Measurements from ENCODE around the gene DERA.
"Not testable (repeated sequence)": the region's sequence is repeated elsewhere in the genome, so short reads cannot be mapped to it uniquely, and the experiment has no call there.

Gene DERA

GRCh38 chr12:15910468-15910863, 666 bp upstream of the DERA start:
- DNase-seq, result no peak

GRCh38 chr12:15911931-15912330, 799 bp downstream of the DERA start:
- DNase-seq, result not testable (repeated sequence)

- not testable (repeated sequence) for DNase-seq
These were observed 3.0 kb downstream of the DERA start for GRCh38 chr12:15914131-15914530.

GRCh38 chr12:15918066-15918465, 6.9 kb downstream of the DERA start:
- DNase-seq, result no peak

GRCh38 chr12:15919418-15919817, 8.3 kb downstream of the DERA start:
- DNase-seq, result no peak

- DNase-seq, result no peak
These were observed 13.8 kb downstream of the DERA start for GRCh38 chr12:15924956-15925355.

- DNase-seq, result no peak
These were observed 17.2 kb downstream of the DERA start for GRCh38 chr12:15928346-15928745.

GRCh38 chr12:15928870-15929571, 17.9 kb downstream of the DERA start:
- no peak for DNase-seq

- DNase-seq, result no peak
These were observed 20.5 kb downstream of the DERA start for GRCh38 chr12:15931590-15932053.

- DNase-seq, result no peak
These were observed 21.2 kb downstream of the DERA start for GRCh38 chr12:15932327-15932726.

GRCh38 chr12:15932971-15933370, 21.8 kb downstream of the DERA start:
- DNase-seq, result no peak

GRCh38 chr12:15933751-15934150, 22.6 kb downstream of the DERA start:
- no peak for DNase-seq

GRCh38 chr12:15936751-15937150, 25.6 kb downstream of the DERA start:
- DNase-seq, result no peak

- no peak for DNase-seq
These were observed 26.8 kb downstream of the DERA start for GRCh38 chr12:15937902-15938301.

GRCh38 chr12:15939111-15939510, 28.0 kb downstream of the DERA start:
- no peak for DNase-seq

- DNase-seq, result no peak
These were observed 31.3 kb downstream of the DERA start for GRCh38 chr12:15942475-15942874.

GRCh38 chr12:15943519-15943918, 32.4 kb downstream of the DERA start:
- not testable (repeated sequence) for DNase-seq

- not testable (repeated sequence) for DNase-seq
These were observed 37.3 kb downstream of the DERA start for GRCh38 chr12:15948461-15948860.

GRCh38 chr12:15955281-15955680, 44.1 kb downstream of the DERA start:
- DNase-seq, result no peak

GRCh38 chr12:15956010-15956409, 44.9 kb downstream of the DERA start:
- DNase-seq, result no peak

GRCh38 chr12:15956413-15957185, 45.5 kb downstream of the DERA start:
- DNase-seq, result no peak

GRCh38 chr12:15962760-15963159, 51.6 kb downstream of the DERA start:
- no peak for DNase-seq

- no peak for DNase-seq
These were observed 52.1 kb downstream of the DERA start for GRCh38 chr12:15963271-15963670.

GRCh38 chr12:15966426-15966825, 55.3 kb downstream of the DERA start:
- no peak for DNase-seq
